HG03432 (cell line): ENCODE measurements around the gene GRIN3B.

Experiments
- ATAC-seq: cut with Tn5 transposase; IDR thresholded peaks from one replicate; pipeline ENCODE4 v1.9.1; 2021; ENCODE audit warnings: mild to moderate bottlenecking, moderate library complexity; ENCODE audit not compliant: unreplicated experiment

The GRIN3B gene

DNA sequence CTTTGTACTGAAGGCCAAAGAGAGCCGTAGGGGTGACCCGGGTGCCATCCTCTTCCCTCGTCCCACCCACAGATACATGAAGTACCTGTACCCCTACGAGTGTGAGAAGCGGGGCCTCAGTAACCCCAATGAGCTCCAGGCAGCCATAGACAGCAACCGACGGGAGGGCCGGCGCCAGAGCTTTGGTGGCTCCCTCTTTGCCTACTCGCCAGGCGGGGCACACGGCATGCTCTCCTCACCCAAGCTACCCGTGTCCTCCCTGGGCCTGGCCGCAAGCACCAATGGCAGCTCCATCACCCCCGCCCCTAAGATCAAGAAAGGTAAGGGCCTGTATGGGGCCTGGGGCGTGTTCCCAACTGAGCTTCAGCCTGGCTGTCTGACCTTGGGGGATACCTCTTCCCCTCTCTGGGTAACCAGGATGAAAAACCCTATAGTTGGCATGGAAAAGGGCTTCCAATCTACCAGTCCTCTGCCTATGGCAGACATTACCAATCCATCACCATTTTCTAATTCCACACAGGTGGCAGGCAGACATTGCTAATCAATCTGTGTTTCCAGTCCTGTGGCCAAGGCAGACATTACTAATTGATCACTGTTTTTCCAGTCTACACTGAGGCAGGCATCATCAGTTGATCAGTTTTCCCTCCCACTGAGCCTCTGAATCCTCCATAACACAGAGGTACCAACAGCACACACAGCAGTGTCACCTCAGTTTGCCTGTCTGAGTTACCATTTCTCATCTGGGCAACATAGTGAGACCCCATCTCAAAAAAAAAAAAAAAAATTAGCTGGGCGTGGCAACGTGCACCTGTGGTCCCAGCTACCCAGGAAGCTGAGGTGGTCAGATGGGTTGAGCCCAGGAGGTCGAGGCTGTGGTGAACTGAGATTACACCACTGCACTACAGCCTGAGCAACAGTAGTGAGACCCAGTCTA, 35.2 kb upstream of the GRIN3B start:
- no peak for ATAC-seq

DNA sequence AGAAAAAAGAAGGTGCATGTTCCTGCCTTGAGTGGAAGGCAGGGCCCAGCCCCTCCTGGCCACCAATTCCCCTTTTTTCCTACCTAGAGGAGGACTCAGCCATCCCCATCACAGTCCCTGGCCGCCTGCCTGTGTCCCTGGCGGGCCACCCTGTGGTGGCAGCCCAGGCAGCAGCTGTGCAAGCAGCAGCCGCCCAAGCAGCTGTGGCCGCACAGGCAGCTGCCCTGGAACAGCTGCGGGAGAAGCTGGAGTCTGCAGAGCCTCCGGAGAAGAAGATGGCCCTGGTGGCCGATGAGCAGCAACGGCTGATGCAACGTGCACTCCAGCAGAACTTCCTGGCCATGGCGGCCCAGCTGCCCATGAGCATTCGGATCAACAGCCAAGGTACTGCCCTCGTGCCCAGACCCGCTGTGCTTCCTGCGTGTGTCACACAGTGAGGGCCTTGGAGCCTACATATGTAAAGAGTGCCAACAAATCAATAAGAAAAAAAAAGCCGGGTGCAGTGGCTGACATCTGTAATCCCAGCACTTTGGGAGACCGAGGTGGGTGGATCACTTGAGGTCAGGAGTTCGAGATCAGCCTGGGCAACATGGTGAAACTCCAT, 33.6 kb upstream of the GRIN3B start:
- ATAC-seq = no peak

DNA sequence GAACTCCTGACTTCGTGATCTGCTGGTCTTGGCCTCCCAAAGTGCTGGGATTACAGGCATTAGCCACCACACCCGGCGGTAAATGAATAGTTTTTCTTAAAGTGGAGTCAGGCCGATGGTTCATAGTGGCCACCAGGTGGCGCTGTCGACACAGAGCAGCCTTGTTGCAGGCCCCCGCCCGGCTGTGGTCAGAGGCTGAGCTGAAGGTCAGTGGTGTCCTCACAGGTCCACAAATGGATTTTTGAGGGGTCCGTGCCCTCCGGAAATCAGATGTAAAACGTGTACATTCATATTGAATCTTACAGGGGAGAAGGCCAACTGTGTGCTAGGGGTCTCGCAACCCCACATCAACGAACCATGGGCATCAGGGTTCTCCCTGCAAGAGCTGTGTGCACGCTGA, 29.5 kb upstream of the GRIN3B start:
- ATAC-seq = no peak

DNA sequence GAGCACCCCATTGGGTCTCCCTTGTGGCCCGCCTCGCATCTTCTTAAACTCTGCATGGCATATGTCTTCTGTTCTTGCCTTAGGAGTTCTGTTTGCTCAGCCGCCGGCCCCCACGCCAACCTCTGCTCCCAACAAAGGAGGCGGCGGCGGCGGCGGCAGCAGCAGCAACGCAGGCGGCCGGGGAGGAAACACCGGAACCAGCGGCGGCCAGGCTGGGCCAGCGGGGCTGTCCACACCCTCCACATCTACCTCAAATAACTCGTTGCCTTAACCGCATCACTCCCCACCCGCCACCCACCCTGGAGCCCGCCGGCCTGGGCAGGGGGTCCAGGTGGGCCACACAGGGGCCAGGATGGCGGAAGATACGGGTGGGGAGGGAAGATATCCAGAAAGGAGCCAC, 28.4 kb upstream of the GRIN3B start:
- ATAC-seq = no peak

- ATAC-seq = no peak
Measured at GRCh38 chr19:972281-972680, 27.9 kb upstream of the GRIN3B start.

DNA sequence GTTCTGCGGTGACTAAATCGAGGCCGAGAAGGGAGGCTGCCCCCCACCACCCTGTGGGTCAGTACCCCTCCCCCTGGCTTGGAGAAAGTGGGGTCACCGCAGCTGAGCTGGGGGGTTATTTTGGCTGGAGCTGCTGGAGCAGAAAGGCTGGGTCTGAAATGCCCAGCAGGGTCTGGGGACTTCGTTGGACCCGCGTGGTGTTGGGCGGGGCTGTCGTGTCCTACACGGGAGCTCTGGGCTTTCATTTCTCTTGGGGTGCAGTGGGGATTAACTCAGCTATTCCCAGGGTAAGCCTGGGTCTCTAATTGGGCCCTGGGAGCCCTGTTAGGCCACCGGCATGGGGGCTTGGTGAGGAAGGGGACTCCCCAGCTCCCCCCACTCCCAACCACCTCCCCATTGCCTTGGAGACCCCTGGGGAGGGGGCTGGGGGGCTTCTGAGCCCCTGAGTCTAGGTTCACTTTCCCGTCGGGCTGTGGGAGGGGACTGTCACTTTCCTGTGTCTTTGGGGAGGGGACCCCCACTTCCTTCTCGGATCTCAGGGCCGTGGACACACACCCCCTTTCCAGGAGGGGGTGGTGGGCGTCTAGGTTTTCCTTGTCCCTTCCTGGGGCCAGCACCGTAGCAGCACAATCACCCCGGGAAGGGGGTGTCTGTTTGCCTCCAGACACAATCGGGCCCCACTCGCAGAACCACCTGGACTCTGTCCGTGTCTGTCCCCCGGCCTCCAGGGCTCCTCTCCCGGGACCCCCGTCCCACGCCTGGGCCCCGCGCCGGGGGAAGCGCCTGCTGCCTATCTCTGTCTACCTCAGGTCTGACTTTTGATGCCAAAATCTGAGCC, 26.3 kb upstream of the GRIN3B start:
- ATAC-seq = no peak

DNA sequence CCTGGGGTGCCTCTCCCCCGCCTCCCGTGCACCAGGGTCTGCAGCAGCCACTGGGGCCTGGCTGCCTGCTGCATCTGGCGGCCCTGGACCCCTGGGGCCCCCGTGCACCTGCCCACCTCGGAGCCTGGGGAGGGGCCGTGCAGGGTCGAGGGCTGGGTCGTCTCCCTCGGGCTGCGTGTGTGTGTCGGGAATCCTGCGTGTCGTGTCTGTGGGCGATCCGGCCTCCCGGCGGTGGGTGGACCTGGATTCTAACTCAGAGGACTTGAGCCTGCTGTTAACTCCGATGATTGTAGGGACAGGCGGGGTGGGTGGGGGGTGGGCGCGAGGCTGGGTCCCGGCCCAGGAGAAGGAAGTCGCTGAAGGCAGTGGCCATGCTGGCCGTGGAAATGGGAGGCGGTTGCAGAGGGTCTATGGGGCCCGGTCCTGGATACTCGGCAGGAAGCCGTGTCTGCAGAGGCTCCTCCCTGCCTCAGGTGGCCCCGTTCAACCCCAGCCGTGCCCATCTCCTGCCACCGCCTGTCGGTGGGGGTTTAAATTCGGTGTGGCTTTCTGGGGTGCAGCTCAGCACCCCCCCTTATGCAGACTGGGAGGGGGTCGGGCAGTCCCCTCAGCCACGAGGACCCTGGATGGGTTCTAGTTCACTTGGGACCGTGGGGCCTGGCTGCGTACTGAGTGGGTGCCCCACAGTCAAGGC, 25.5 kb upstream of the GRIN3B start:
- no peak for ATAC-seq

DNA sequence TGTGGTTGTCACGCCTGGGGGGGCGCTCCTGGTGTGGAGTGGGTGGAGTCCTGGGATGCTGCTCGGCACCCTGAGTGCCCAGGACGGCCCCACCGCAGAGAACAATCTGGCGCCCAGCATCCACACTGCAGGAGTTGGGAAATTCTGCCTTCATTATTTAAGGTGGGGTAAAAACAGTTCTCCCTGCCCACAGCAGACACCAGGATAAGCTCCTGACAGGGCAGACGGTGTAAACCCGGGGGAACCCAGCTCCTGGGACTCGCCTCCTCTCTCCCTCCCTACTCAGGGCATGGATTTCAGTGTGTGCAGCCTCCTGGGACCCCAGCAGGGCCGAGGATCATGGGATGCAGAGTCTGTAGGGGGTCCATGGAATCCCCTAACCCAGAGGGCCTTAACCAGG, 23.7 kb upstream of the GRIN3B start:
- ATAC-seq = no peak

GRCh38 chr19:977058-977464, 23.2 kb upstream of the GRIN3B start:
- ATAC-seq = no peak

GRCh38 chr19:979318-979741, 20.9 kb upstream of the GRIN3B start:
- ATAC-seq = no peak

DNA sequence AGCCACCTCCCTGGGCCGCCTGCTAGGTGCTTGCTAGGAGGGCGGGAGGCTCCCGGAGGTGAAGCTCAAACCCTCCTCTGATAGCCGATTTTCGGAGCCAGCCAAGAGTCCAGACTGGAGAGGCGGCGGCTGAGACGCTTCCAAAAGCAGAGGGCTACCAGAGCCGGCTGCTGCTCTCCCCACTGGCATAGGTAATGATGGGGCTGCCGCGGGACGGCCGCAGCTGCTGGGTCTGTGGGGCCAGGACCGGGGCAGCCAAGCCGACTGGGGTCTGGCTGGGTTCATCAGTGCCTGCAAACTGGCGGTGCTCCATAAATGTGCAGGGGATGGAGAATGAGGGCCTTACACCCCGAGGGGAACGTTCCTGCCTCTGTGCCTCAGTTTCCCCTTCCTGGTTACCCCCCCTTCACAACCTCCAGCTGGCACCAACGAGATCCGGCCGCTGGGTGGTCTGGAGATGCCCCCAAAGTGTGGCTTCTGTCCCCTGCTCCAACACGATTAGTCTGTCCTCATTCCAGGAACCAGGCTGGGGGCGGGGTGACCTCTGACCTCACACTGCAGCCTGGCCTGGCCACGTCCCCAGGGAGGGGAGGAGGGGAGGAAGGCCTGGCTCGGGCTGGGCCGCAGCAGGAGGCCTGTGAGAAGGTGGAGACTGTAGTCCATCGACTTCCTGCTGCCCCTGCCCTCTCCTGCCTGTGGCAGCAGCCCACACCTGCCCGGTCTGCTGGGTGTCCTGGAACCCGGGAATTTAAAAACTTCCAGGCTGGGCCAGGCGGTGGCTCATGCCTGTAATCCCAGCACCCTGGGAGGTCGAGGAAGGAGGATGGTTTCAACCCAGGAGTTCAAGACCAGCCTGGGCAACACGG, 19.9 kb upstream of the GRIN3B start:
- ATAC-seq = no peak

GRCh38 chr19:982567-983170, 17.6 kb upstream of the GRIN3B start:
- peak; percentile 59 for ATAC-seq

GRCh38 chr19:984165-984967, 15.9 kb upstream of the GRIN3B start, which contains the start of gene WDR18:
WDR18 (plus strand) TSS chr19:984345; CDS start chr19:984354, 9 bp downstream.
- ATAC-seq = peak; percentile 77

DNA sequence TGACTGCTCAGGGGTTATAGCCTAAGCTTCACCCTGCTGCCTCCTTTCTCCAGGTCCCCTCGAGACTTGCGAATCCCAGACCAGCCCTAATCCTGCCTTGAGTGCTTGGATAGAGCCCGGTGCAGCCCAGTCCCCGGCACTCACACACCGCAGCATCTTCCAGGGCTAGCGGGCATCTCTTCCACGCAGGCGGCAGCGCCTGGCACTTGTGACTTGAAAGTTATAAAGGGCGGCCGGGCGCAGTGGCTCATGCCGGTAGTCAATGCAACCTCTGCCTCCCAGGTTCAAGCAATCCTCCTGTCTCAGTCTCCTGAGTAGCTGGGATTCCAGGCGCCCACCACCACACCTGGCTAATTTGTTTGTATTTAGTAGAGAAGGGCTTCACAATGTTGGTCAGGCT, 14.1 kb upstream of the GRIN3B start:
- ATAC-seq = no peak

DNA sequence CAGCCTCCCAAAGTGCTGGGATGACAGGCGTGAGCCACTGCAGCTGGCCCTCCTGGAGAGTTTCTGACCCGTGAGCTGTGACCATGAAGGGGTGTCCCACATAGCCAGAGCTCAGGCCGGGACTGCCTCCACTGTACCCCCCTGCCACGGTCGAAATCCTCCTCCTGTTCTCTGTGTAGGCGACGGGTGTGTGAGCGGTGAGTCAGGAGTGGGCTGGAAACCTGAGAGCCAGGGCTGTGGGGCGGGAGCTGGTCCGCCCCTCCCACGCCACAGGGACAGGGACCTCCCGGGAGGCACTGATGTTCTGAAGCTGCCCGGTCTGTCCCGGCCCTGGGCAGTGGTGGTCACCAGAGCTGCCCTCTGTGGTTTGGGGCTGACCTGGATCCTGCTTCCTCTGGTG, 12.1 kb upstream of the GRIN3B start:
- ATAC-seq = no peak

- ATAC-seq = no peak
Measured at GRCh38 chr19:988510-988909, 11.7 kb upstream of the GRIN3B start.

DNA sequence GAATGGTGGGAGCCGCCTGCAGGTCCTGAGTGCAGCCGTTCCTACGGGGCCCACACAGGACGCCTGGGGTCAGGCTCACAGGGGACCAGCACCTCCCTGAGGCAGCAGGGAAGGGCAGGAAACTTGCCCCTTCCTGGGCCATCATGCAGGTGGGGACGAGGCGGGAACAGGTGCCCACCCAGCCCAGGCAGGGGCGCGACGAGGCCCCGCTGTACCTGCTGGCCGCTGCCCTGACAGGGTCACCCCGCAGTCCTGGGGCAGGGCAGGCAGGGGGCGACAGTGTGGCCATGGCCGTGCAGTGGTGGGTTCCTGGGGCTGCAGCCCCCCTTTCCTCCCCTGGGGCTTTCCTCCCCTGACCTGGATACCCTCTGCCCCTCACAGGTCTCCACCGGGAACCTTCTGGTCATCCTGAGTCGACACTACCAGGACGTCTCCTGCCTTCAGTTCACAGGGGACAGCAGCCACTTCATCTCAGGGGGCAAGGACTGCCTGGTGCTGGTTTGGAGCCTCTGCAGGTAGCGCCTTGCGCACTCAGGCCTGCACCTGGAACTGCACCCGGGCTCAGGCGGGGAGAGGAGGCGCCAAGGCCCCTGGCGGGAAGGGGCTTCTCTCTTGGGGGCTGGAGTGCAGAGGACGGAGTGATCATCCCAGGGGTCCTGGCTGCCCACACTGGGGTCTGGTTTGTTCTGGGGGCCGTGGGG, 10.7 kb upstream of the GRIN3B start:
- ATAC-seq = no peak

GRCh38 chr19:990119-990571, 10.1 kb upstream of the GRIN3B start:
- no peak for ATAC-seq
